Measurements from ENCODE around the gene NUP93. TPM values are rescaled to one million over a fixed set of nuclear protein-coding genes. Genes with fewer than 3 reads are reported as not detected.

Gene NUP93
- total and polyA plus RNA-seq, 9 of the 15 experiments (the other 6 are each of a cell fraction or from before 2014, with no cell fraction given), result 92.0 to 162 (median 121) TPM

DNA sequence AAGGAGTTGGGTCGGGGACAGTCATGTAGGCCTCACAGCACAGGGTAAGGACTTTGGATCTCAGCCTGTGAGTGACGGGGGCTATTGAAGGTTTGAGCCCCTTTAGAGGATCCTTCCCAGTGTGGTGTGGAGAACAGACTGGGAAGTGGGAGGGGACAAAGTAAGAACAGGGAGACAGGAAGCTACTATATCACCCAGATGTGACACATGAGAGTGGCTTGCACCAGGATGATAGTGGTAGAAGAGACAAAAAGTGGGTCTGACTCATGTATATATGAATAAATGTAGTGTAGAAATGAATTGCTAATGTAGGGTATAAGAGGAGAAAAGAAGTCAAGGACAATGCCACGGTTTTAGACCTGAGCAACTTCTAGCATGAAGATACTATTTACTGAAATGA, 4.5 kb downstream of the NUP93 start (continued):
- TF ChIP-seq ZNF583 (CRISPR knock-in tag; IDR thresholded peaks at IDR 0.05) (no peak), ZNF347 (CRISPR knock-in tag; IDR thresholded peaks at IDR 0.05; ENCODE audit: low read depth) (no peak), NR2F6 (CRISPR knock-in tag; IDR thresholded peaks at IDR 0.05) (no peak), TEAD1 (CRISPR knock-in tag; IDR thresholded peaks at IDR 0.05) (no peak), U2AF1 (optimal IDR thresholded peaks at IDR 0.05; ENCODE audit: low read depth, low read length) (no peak), DDX20 (tag; IDR thresholded peaks at IDR 0.05; ENCODE audit: low read depth) (no peak), HSF4 (CRISPR knock-in tag; IDR thresholded peaks at IDR 0.05; ENCODE audit: borderline replicate concordance) (no peak), PTRF (tag; IDR thresholded peaks at IDR 0.05) (no peak), SMAD2 (IDR thresholded peaks at IDR 0.05; ENCODE audit: low read depth, low read length) (no peak), HDAC8 (tag; IDR thresholded peaks at IDR 0.05) (no peak), SMAD3 (CRISPR knock-in tag; conservative IDR thresholded peaks at IDR 0.05) (no peak), CTBP1 (IDR thresholded peaks at IDR 0.05; ENCODE audit: borderline replicate concordance) (no peak), WHSC1 (IDR thresholded peaks at IDR 0.05; ENCODE audit: low read length) (no peak), ZSCAN29 (IDR thresholded peaks at IDR 0.05) (no peak), MAFG (tag; conservative IDR thresholded peaks at IDR 0.05) (no peak), IFI16 (CRISPR knock-in tag; IDR thresholded peaks at IDR 0.05) (no peak), ZFX (CRISPR knock-in tag; IDR thresholded peaks at IDR 0.05) (no peak), MIER1 (IDR thresholded peaks at IDR 0.05; ENCODE audit: low read depth) (no peak), PHTF2 (CRISPR knock-in tag; IDR thresholded peaks at IDR 0.05) (no peak), U2AF2 (optimal IDR thresholded peaks at IDR 0.05; ENCODE audit: low read depth, low read length) (no peak), RAD21 (CRISPR knock-in tag; conservative IDR thresholded peaks at IDR 0.05 in 1 of 2, IDR thresholded peaks at IDR 0.05 in 1 of 2) (no peak), ZNF3 (CRISPR knock-in tag; IDR thresholded peaks at IDR 0.05) (no peak), CREB1 (IDR thresholded peaks at IDR 0.05) (no peak), CREB1 (CRISPR knock-in tag; IDR thresholded peaks at IDR 0.05) (no peak), FOSL1 (tag; conservative IDR thresholded peaks at IDR 0.05) (peak; percentile 27; the same call in 1 of the 2 replicates)
- TF ChIP-seq, protein P1, sequence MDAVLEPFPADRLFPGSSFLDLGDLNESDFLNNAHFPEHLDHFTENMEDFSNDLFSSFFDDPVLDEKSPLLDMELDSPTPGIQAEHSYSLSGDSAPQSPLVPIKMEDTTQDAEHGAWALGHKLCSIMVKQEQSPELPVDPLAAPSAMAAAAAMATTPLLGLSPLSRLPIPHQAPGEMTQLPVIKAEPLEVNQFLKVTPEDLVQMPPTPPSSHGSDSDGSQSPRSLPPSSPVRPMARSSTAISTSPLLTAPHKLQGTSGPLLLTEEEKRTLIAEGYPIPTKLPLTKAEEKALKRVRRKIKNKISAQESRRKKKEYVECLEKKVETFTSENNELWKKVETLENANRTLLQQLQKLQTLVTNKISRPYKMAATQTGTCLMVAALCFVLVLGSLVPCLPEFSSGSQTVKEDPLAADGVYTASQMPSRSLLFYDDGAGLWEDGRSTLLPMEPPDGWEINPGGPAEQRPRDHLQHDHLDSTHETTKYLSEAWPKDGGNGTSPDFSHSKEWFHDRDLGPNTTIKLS (IDR thresholded peaks at IDR 0.05; ENCODE audit: borderline replicate concordance, low read depth), result no peak
- TF ChIP-seq, protein P2, sequence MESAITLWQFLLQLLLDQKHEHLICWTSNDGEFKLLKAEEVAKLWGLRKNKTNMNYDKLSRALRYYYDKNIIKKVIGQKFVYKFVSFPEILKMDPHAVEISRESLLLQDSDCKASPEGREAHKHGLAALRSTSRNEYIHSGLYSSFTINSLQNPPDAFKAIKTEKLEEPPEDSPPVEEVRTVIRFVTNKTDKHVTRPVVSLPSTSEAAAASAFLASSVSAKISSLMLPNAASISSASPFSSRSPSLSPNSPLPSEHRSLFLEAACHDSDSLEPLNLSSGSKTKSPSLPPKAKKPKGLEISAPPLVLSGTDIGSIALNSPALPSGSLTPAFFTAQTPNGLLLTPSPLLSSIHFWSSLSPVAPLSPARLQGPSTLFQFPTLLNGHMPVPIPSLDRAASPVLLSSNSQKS (CRISPR knock-in tag; IDR thresholded peaks at IDR 0.05), result no peak
- TF ChIP-seq, protein P3, sequence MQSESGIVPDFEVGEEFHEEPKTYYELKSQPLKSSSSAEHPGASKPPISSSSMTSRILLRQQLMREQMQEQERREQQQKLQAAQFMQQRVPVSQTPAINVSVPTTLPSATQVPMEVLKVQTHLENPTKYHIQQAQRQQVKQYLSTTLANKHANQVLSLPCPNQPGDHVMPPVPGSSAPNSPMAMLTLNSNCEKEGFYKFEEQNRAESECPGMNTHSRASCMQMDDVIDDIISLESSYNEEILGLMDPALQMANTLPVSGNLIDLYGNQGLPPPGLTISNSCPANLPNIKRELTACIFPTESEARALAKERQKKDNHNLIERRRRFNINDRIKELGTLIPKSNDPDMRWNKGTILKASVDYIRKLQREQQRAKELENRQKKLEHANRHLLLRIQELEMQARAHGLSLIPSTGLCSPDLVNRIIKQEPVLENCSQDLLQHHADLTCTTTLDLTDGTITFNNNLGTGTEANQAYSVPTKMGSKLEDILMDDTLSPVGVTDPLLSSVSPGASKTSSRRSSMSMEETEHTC (IDR thresholded peaks at IDR 0.05), result no peak
- TF ChIP-seq, protein P4, sequence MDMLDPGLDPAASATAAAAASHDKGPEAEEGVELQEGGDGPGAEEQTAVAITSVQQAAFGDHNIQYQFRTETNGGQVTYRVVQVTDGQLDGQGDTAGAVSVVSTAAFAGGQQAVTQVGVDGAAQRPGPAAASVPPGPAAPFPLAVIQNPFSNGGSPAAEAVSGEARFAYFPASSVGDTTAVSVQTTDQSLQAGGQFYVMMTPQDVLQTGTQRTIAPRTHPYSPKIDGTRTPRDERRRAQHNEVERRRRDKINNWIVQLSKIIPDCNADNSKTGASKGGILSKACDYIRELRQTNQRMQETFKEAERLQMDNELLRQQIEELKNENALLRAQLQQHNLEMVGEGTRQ (CRISPR knock-in tag; IDR thresholded peaks at IDR 0.05), result no peak

Data from K562 (cell line).